SU-DHL-6 (cell line): ENCODE measurements around the gene PTGR3.

Experiments
- CTCF ChIP-seq: fragments of 200-600 bp; sonication (generic); IDR thresholded peaks from one replicate; pipeline ENCODE4 v1.5.1; 2017; ENCODE audit warnings: antibody characterized with exemption, mild to moderate bottlenecking, low read length, moderate library complexity; ENCODE audit not compliant: insufficient read depth, poor library complexity, severe bottlenecking
- EZH2phosphoT487 ChIP-seq: fragments of 200-600 bp; sonication (generic), shearing (Covaris generic); conservative IDR thresholded peaks from 2 replicates; pipeline ENCODE4 v1.6.1; 2018; ENCODE audit warnings: mild to moderate bottlenecking, antibody characterized with exemption, low read length, moderate library complexity, mixed read lengths

- no peak for TF ChIP-seq CTCF
- no peak for TF ChIP-seq EZH2phosphoT487
Observed at GRCh38 chr18:75226956-75227316, 18.0 kb upstream of the PTGR3 start.
